Measurements from ENCODE around the gene SMYD3.
"Not testable (repeated sequence)": the region's sequence is repeated elsewhere in the genome, so short reads cannot be mapped to it uniquely, and the experiment has no call there.

The SMYD3 gene

GRCh38 chr1:245987997-245988392 lies 519.1 kb downstream of the SMYD3 start:
- DNase-seq (ENCODE audit: low spot score) = no peak

GRCh38 chr1:245987577-245987976 lies 519.5 kb downstream of the SMYD3 start:
- no peak for DNase-seq (ENCODE audit: low spot score)

- DNase-seq (ENCODE audit: low spot score) = no peak
These were observed 519.9 kb downstream of the SMYD3 start for GRCh38 chr1:245987219-245987545.

- peak; percentile 59 for DNase-seq (ENCODE audit: low spot score)
These were observed 520.5 kb downstream of the SMYD3 start for GRCh38 chr1:245986404-245987218.

GRCh38 chr1:245984390-245985155 lies 522.5 kb downstream of the SMYD3 start:
- no peak for DNase-seq (ENCODE audit: low spot score)

GRCh38 chr1:245983294-245983967 lies 523.6 kb downstream of the SMYD3 start:
- DNase-seq (ENCODE audit: low spot score) = no peak

GRCh38 chr1:245979589-245979988 lies 527.5 kb downstream of the SMYD3 start:
- DNase-seq (ENCODE audit: low spot score) = no peak

- peak; percentile 45 for DNase-seq (ENCODE audit: low spot score)
These were observed 528.2 kb downstream of the SMYD3 start for GRCh38 chr1:245978915-245979314.

GRCh38 chr1:245972476-245972875 lies 534.6 kb downstream of the SMYD3 start:
- no peak for DNase-seq (ENCODE audit: low spot score)

- DNase-seq (ENCODE audit: low spot score) = peak; percentile 24
These were observed 535.4 kb downstream of the SMYD3 start for GRCh38 chr1:245971711-245972085.

- not testable (repeated sequence) for DNase-seq (ENCODE audit: low spot score)
These were observed 535.9 kb downstream of the SMYD3 start for GRCh38 chr1:245971076-245971710.

GRCh38 chr1:245969283-245969682 lies 537.8 kb downstream of the SMYD3 start:
- DNase-seq (ENCODE audit: low spot score) = peak; percentile 86

- no peak for DNase-seq (ENCODE audit: low spot score)
These were observed 538.3 kb downstream of the SMYD3 start for GRCh38 chr1:245968775-245969174.

GRCh38 chr1:245965398-245965797 lies 541.7 kb downstream of the SMYD3 start:
- no peak for DNase-seq (ENCODE audit: low spot score)

- no peak for DNase-seq (ENCODE audit: low spot score)
These were observed 543.4 kb downstream of the SMYD3 start for GRCh38 chr1:245963649-245964048.

GRCh38 chr1:245962453-245962852 lies 544.6 kb downstream of the SMYD3 start:
- no peak for DNase-seq (ENCODE audit: low spot score)

- DNase-seq (ENCODE audit: low spot score) = no peak
These were observed 545.9 kb downstream of the SMYD3 start for GRCh38 chr1:245961137-245961540.

- DNase-seq (ENCODE audit: low spot score) = no peak
These were observed 546.9 kb downstream of the SMYD3 start for GRCh38 chr1:245960171-245960570.

- DNase-seq (ENCODE audit: low spot score) = no peak
These were observed 549.1 kb downstream of the SMYD3 start for GRCh38 chr1:245958016-245958415.

- no peak for DNase-seq (ENCODE audit: low spot score)
These were observed 549.7 kb downstream of the SMYD3 start for GRCh38 chr1:245957427-245957826.

- DNase-seq (ENCODE audit: low spot score) = no peak
These were observed 550.9 kb downstream of the SMYD3 start for GRCh38 chr1:245956225-245956624.

- no peak for DNase-seq (ENCODE audit: low spot score)
These were observed 553.0 kb downstream of the SMYD3 start for GRCh38 chr1:245953876-245954660.

Data from AG20443 (cell line).